Keratinocyte (primary cell): ENCODE measurements around the gene PIGO.

Experiments used
- EZH2 ChIP-seq: IDR thresholded peaks from one replicate; pipeline ENCODE4 v1.6.1; 2012; ENCODE audit warnings: inconsistent platforms, mild to moderate bottlenecking, low read length, moderate library complexity
- TF ChIP-seq, protein P1 (sequence below), 3 experiments: IDR thresholded peaks in 1 of 3; conservative IDR thresholded peaks in 1 of 3; optimal IDR thresholded peaks in 1 of 3; 2 replicates in 2 of 3; 3 replicates in 1 of 3; pipeline versions ENCODE3 to v1.5.1; 2011; ENCODE audit warnings: low read length in 3 of 3, mild to moderate bottlenecking in 3 of 3, moderate library complexity in 2 of 3, control low read depth in 1 of 3, inconsistent platforms in 1 of 3; ENCODE audit not compliant: insufficient read depth in 2 of 3; ENCODE audit errors: extremely low read depth in 1 of 3

DNA sequence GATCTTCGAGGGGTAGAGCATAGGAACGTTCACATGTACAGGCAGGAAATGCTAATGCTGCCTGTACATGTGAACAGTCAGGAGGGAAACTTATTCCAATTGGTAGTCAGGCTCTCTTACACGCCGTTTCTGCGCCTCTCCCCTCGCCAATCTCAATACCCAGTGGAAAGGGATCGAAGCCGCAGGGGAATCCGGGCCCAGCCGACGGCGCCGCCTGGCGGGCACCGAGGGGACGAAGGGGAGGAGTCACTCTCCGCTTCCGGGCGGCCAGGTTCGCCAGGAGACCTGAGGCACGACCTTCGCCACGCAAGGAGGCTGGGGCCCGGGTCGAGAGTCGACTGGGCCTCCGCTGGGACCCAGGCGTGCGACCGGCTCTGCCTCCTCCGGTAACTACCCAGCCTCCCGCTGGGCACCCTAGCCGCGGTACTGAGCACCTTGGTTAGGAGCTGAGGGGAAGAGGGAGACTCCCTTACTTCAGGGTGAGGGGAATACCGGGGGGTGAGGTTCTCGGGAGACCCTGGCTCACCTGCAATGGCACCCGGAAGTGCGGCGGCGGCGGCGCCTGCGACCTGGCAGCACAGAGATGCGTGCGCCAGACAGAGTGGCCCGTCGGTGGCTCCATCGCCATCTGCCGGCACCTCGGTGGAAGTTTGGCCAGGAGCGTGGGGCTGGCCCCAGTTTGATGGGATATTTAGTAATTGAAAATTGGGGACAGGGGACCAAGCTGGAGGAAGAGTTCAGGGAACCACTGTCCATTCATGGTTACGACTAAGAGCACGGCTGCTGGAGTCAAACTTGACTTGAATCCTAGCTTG is at the start of gene PIGO:
- TF ChIP-seq, protein P1, sequence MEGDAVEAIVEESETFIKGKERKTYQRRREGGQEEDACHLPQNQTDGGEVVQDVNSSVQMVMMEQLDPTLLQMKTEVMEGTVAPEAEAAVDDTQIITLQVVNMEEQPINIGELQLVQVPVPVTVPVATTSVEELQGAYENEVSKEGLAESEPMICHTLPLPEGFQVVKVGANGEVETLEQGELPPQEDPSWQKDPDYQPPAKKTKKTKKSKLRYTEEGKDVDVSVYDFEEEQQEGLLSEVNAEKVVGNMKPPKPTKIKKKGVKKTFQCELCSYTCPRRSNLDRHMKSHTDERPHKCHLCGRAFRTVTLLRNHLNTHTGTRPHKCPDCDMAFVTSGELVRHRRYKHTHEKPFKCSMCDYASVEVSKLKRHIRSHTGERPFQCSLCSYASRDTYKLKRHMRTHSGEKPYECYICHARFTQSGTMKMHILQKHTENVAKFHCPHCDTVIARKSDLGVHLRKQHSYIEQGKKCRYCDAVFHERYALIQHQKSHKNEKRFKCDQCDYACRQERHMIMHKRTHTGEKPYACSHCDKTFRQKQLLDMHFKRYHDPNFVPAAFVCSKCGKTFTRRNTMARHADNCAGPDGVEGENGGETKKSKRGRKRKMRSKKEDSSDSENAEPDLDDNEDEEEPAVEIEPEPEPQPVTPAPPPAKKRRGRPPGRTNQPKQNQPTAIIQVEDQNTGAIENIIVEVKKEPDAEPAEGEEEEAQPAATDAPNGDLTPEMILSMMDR (optimal IDR thresholded peaks at IDR 0.05 in 1 of 3, IDR thresholded peaks at IDR 0.05 in 1 of 3, conservative IDR thresholded peaks at IDR 0.05 in 1 of 3; ENCODE audit: extremely low read depth in 1 of 3, insufficient read depth in 2 of 3, low read length in 3 of 3) = peak; percentile 72 to 96 (median 95)
- no peak for TF ChIP-seq EZH2
